Fibroblast of the aortic adventitia (primary cell): ENCODE data around the gene FOXP3. TPM values are rescaled to one million over a fixed set of nuclear protein-coding genes. Genes with fewer than 3 reads are reported as not detected.
"Not testable (repeated sequence)": the region's sequence is repeated elsewhere in the genome, so short reads cannot be mapped to it uniquely, and the experiment has no call there.

Experiments
- DNase-seq: peaks from one replicate; pipeline ENCODE4 v3.0.0-alpha.2; 2010; ENCODE audit warnings: low read depth
- H3K4me3 ChIP-seq: 2 replicates; pipeline ENCODE4 v1.5.1; 2011; ENCODE audit warnings: low read depth, mild to moderate bottlenecking, control low read depth, low read length, moderate library complexity
- CTCF ChIP-seq: IDR thresholded peaks from 2 replicates; pipeline ENCODE4 v1.5.1; 2011; ENCODE audit warnings: mild to moderate bottlenecking, low read length, control low read depth, inconsistent platforms; ENCODE audit not compliant: insufficient read depth
- total RNA-seq: library from RNA; depleted of rRNA; stranded (reverse); fragments of >200 nt; gene quantifications from 2 replicates; pipeline ENCODE4 v1.2.3, GENCODE V29; 2012; ENCODE audit warnings: low replicate concordance

FOXP3 gene, protein sequence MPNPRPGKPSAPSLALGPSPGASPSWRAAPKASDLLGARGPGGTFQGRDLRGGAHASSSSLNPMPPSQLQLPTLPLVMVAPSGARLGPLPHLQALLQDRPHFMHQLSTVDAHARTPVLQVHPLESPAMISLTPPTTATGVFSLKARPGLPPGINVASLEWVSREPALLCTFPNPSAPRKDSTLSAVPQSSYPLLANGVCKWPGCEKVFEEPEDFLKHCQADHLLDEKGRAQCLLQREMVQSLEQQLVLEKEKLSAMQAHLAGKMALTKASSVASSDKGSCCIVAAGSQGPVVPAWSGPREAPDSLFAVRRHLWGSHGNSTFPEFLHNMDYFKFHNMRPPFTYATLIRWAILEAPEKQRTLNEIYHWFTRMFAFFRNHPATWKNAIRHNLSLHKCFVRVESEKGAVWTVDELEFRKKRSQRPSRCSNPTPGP
- total RNA-seq = not detected in 2 replicates

DNA sequence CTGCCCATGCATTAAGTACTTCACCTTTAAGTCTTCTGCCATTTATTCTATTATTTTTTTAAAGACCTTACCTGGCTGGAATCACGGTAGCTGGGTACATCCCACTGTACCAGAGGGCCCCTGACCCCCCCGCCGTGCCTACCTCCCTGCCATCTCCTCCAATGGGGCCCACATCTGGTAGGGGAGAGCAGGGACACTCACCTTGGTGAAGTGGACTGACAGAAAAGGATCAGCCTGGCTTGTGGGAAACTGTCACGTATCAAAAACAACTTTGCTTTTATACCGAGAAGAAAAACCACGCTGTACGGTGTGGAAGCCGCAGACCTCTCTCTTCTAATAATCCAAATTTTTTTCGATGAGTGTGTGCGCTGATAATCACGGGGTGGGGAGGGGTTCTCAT lies at the start of gene FOXP3:
Gene FOXP3, minus strand, starts transcription at position 251 of the 400 bp plus-strand sequence. CDS start 6,205 bp downstream, outside the sequence.
- H3K4me3 ChIP-seq = no peak within 1 kb of the TSS
- TF ChIP-seq CTCF = no peak
- DNase-seq = no peak

- DNase-seq = no peak
- TF ChIP-seq CTCF = no peak
- H3K4me3 ChIP-seq = no peak overlapping the region
These were observed 47.7 kb upstream of the FOXP3 start for GRCh38 chrX:49312176-49312575.

- DNase-seq = no peak
- no peak overlapping the region for H3K4me3 ChIP-seq
- no peak for TF ChIP-seq CTCF
These were observed 45.9 kb upstream of the FOXP3 start for GRCh38 chrX:49310371-49310770.

- no peak for TF ChIP-seq CTCF
- peak overlapping the region; percentile 51 for H3K4me3 ChIP-seq
- DNase-seq = peak; percentile 53
These were observed 45.0 kb upstream of the FOXP3 start for GRCh38 chrX:49309401-49309981.

DNA sequence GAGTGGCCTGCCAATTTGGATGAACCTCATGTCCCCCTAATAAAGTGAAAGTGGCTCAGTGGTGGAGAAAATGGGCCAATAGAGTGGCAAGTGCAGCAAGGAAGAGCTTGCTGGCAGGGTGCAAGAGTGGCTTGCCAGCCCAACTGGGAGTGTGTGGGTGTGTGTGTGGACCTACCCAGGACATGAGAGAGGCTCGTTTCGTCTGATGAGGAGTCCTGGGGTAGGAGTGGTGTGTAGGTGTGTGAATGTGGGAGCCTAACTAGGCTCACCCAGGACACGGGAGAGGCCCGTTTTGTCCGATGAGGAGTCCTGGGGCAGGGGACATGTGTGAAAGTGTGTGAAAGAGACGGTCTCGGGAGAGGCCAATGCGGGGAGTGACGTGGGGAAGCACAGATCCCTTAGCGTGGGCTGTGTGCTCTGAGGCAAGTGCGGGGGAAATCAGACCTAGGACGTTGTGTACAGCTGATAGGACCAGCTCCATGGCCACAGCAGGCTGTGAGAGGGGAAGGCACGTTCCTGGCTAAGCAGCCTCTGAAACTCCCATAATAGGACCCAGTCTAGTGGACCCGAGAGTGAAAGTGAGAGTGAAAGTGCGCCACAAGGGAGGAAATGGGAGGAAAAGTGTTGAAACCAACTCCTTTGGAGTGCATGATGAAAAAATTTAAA lies 44.2 kb upstream of the FOXP3 start:
- peak; percentile 31 for DNase-seq
- peak overlapping the region; percentile 38 for H3K4me3 ChIP-seq
- no peak for TF ChIP-seq CTCF

- not testable (repeated sequence) for DNase-seq
These were observed 43.3 kb upstream of the FOXP3 start for GRCh38 chrX:49307775-49308174.

GRCh38 chrX:49303346-49303745 lies 38.8 kb upstream of the FOXP3 start, which contains the start of gene GAGE10:
GAGE10 (plus strand) TSS chrX:49303646; CDS start chrX:49304860, 1,214 bp downstream.
- no peak for TF ChIP-seq CTCF
- DNase-seq = no peak

More at GRCh38 chrX:49307775-49308174, 43.3 kb upstream of the FOXP3 start:
- not testable (repeated sequence) for H3K4me3 ChIP-seq

More at GRCh38 chrX:49303346-49303745, 38.8 kb upstream of the FOXP3 start, which contains the start of gene GAGE10:
- H3K4me3 ChIP-seq = no peak within 1 kb of the TSS
